ENCODE data around the gene PLEKHM3.

Gene PLEKHM3

GRCh38 chr2:207782238-207783030 is 242.9 kb downstream of the PLEKHM3 start:
- no peak overlapping the region for H3K4me3 ChIP-seq (ENCODE audit: low read depth, low read length)
- no peak for DNase-seq (ENCODE audit: low read depth)
- TF ChIP-seq POLR2A (IDR thresholded peaks at IDR 0.05; ENCODE audit: extremely low read depth, insufficient read length) = no peak

DNA sequence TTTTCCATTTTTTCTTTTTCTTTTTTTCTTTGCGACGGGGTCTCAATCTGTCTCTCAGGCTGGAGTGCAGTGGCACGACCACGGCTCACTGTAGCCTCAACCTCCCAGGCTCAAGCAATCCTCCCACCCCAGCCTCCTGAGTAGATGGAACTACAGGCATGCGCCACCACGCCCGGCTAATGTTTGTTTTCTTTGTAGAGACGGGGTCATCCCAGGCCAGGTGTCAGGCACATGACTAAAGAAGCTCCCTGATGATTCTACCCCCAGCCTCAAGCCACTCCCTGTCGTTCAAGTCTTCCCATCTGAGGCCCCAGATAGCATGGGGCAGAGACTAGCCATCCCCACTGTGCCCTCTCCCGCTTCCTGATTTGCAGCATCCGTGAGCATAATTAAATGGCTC is 245.8 kb downstream of the PLEKHM3 start:
- TF ChIP-seq MYC (IDR thresholded peaks at IDR 0.05; ENCODE audit: low read depth, low read length) (no peak), POLR2A (IDR thresholded peaks at IDR 0.05; ENCODE audit: extremely low read depth, insufficient read length) (no peak), MAX (IDR thresholded peaks at IDR 0.05; ENCODE audit: low read depth, low read length) (no peak)
- TF ChIP-seq, protein P1, sequence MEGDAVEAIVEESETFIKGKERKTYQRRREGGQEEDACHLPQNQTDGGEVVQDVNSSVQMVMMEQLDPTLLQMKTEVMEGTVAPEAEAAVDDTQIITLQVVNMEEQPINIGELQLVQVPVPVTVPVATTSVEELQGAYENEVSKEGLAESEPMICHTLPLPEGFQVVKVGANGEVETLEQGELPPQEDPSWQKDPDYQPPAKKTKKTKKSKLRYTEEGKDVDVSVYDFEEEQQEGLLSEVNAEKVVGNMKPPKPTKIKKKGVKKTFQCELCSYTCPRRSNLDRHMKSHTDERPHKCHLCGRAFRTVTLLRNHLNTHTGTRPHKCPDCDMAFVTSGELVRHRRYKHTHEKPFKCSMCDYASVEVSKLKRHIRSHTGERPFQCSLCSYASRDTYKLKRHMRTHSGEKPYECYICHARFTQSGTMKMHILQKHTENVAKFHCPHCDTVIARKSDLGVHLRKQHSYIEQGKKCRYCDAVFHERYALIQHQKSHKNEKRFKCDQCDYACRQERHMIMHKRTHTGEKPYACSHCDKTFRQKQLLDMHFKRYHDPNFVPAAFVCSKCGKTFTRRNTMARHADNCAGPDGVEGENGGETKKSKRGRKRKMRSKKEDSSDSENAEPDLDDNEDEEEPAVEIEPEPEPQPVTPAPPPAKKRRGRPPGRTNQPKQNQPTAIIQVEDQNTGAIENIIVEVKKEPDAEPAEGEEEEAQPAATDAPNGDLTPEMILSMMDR (IDR thresholded peaks at IDR 0.05; ENCODE audit: low read depth, low read length) = no peak
- no peak for DNase-seq (ENCODE audit: low read depth)
- H3K4me3 ChIP-seq (ENCODE audit: low read depth, low read length) = no peak overlapping the region

DNA sequence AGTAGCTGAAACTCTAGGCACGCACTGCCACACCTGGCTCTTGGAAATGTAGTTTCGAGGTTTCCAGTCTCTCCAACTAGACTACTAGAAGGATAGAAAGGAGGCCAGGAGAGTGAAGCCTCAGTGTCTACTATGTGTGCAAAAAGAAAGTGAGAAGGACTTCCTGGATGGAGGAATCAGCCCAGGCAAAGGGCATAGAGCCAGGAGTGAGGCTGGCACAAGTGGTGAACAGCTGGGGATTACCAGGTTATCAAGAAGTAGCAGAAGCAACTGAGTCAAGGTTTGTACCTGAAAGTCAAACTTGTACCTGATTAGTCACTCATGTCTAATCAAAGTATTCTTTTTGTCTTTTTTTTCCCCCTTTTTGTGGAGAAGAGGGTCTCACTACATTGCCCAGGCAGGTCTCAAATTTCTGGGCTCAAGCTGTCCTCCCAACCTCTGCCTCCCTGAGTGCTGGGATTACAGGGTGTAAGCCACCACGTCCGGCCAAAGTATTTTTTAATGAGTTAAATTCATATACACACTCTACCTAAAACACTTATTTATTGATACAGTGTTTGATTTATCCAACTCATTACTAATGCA is 246.9 kb downstream of the PLEKHM3 start:
- no peak for TF ChIP-seq MAX (IDR thresholded peaks at IDR 0.05; ENCODE audit: low read depth, low read length)
- no peak for TF ChIP-seq POLR2A (IDR thresholded peaks at IDR 0.05; ENCODE audit: extremely low read depth, insufficient read length)
- TF ChIP-seq, protein P1 (IDR thresholded peaks at IDR 0.05; ENCODE audit: low read depth, low read length) = no peak
- DNase-seq (ENCODE audit: low read depth) = no peak
- H3K4me3 ChIP-seq (ENCODE audit: low read depth, low read length) = no peak overlapping the region

GRCh38 chr2:207777124-207777523 is 248.2 kb downstream of the PLEKHM3 start:
- no peak for DNase-seq (ENCODE audit: low read depth)
- H3K4me3 ChIP-seq (ENCODE audit: low read depth, low read length) = no peak overlapping the region
- TF ChIP-seq, protein P1 (IDR thresholded peaks at IDR 0.05; ENCODE audit: low read depth, low read length) = no peak
- no peak for TF ChIP-seq POLR2A (IDR thresholded peaks at IDR 0.05; ENCODE audit: extremely low read depth, insufficient read length)
- no peak for TF ChIP-seq MYC (IDR thresholded peaks at IDR 0.05; ENCODE audit: low read depth, low read length)
- TF ChIP-seq MAX (IDR thresholded peaks at IDR 0.05; ENCODE audit: low read depth, low read length) = no peak

DNA sequence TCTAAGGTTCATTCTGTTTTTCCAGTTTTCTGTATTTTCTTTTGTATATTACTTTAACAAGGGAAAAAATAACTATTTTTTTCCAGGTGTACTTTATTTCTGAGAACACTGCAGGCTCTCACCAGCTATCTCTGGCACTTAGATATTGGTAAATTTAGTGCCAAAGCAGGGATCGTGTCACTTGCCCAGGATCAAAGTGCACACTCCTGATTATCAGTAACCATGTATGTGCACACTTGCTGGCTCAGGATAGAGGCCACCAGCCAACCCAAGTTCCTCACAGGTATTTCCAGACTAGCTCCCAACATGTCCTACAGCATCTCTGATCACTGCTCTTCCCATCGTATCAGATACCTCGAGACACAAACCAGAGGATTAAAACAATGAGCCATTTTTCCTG is 249.9 kb downstream of the PLEKHM3 start:
- DNase-seq (ENCODE audit: low read depth) = no peak
- no peak overlapping the region for H3K4me3 ChIP-seq (ENCODE audit: low read depth, low read length)
- no peak for TF ChIP-seq MAX (IDR thresholded peaks at IDR 0.05; ENCODE audit: low read depth, low read length)
- TF ChIP-seq, protein P1 (IDR thresholded peaks at IDR 0.05; ENCODE audit: low read depth, low read length) = no peak
- TF ChIP-seq MYC (IDR thresholded peaks at IDR 0.05; ENCODE audit: low read depth, low read length) = no peak

- no peak overlapping the region for H3K4me3 ChIP-seq (ENCODE audit: low read depth, low read length)
- TF ChIP-seq, protein P1 (IDR thresholded peaks at IDR 0.05; ENCODE audit: low read depth, low read length) = no peak
- TF ChIP-seq MYC (IDR thresholded peaks at IDR 0.05; ENCODE audit: low read depth, low read length) (no peak), POLR2A (IDR thresholded peaks at IDR 0.05; ENCODE audit: extremely low read depth, insufficient read length) (no peak), MAX (IDR thresholded peaks at IDR 0.05; ENCODE audit: low read depth, low read length) (no peak)
- DNase-seq (ENCODE audit: low read depth) = no peak
Observed at GRCh38 chr2:207772844-207773205, 252.5 kb downstream of the PLEKHM3 start.
